Gastroesophageal sphincter (tissue), 4 donors: Measurements from ENCODE around the gene ZNF236. TPM values are rescaled to one million over a fixed set of nuclear protein-coding genes. Genes with fewer than 3 reads are reported as not detected.

Experiments
- ATAC-seq: fragments of 150-250 bp; one replicate; pipeline ENCODE4 v1.9.1; 2016; ENCODE audit warnings: mild to moderate bottlenecking, moderate library complexity
- H3K27ac ChIP-seq, 4 donors: fragments of 200-600 bp; sonication (generic) in 3 of 4; 1 replicate in 3 of 4; 2 replicates in 1 of 4; pipeline ENCODE4 v1.5.1; 2016 to 2019
- H3K27me3 ChIP-seq: fragments of 200-600 bp; sonication (generic); one replicate; pipeline ENCODE4 v1.5.1; 2019
- H3K36me3 ChIP-seq, 2 donors: fragments of 200-600 bp; sonication (generic); one replicate each; pipeline ENCODE4 v1.5.1; 2019; ENCODE audit warnings: control low read depth in 1 of 2
- H3K4me1 ChIP-seq, 3 donors: fragments of 200-600 bp; sonication (generic); 1 replicate in 2 of 3; 2 replicates in 1 of 3; pipeline ENCODE4 v1.5.1; 2016 to 2019; ENCODE audit warnings: control low read depth in 2 of 3
- H3K4me3 ChIP-seq, 2 donors: fragments of 200-600 bp; sonication (generic); one replicate each; pipeline ENCODE4 v1.5.1; 2019; ENCODE audit warnings: mild to moderate bottlenecking in 1 of 2, moderate library complexity in 1 of 2
- H3K9me3 ChIP-seq, 3 donors: fragments of 200-600 bp; sonication (generic); one replicate each; pipeline ENCODE4 v1.5.1; 2017 to 2019; ENCODE audit warnings: control low read depth in 2 of 3
- CTCF ChIP-seq, 4 experiments: fragments of 200-600 bp in 2 of 4; fragments of 450-650 bp in 2 of 4; sonication (generic) in 1 of 4; IDR thresholded peaks; one replicate each; pipeline ENCODE4 v1.5.1; 2017 to 2019; ENCODE audit warnings: antibody characterized with exemption in 4 of 4, mild to moderate bottlenecking in 2 of 4, moderate library complexity in 2 of 4
- EP300 ChIP-seq: sonication (generic); formaldehyde crosslinking; IDR thresholded peaks from one replicate; pipeline ENCODE4 v1.6.1; 2017; ENCODE audit warnings: antibody characterized with exemption, mild to moderate bottlenecking
- POLR2A ChIP-seq, 2 donors: fragments of 450-650 bp; IDR thresholded peaks; one replicate each; pipeline ENCODE4 v1.6.1; 2017; ENCODE audit warnings: antibody characterized with exemption in 2 of 2, mild to moderate bottlenecking in 2 of 2, moderate library complexity in 1 of 2
- POLR2AphosphoS5 ChIP-seq: sonication (generic); formaldehyde crosslinking; IDR thresholded peaks from one replicate; pipeline ENCODE4 v1.6.1; 2017; ENCODE audit warnings: antibody characterized with exemption
- WGBS, 2 donors: methylation state at CpG; one replicate each; pipeline ENCODE4 v1.1.5; 2018; ENCODE audit warnings: low coverage in 1 of 2; 5-methylcytosine and 5-hydroxymethylcytosine counted together
- total RNA-seq, 4 donors: library from RNA; depleted of rRNA; stranded (reverse); fragments of >200 nt; gene quantifications; one replicate each; pipeline ENCODE4 v1.1.0, GENCODE V29; 2016

Gene ZNF236
- total RNA-seq, 4 donors from 2014 or later, result 8.5 to 26.8 (median 16.8) TPM

- ATAC-seq, result no peak
- WGBS, 2 donors, result 90% methylated on average over 2 of the region's 2 CpGs; no CpG with 5 or more reads in 1 of the 2 donors
- H3K9me3 ChIP-seq, result no peaks in the 10 kb centered on the region
- no peak overlapping the region for H3K27ac ChIP-seq
- H3K4me3 ChIP-seq, result no peak overlapping the region
- no peaks in the 10 kb centered on the region for H3K27me3 ChIP-seq
- H3K4me1 ChIP-seq, result no peaks in the 10 kb centered on the region
- TF ChIP-seq CTCF (IDR thresholded peaks at IDR 0.05) (no peak), POLR2AphosphoS5 (no peak), EP300 (no peak), POLR2A (IDR thresholded peaks at IDR 0.05) (no peak)
- peaks cover 5 to 80% of the 10 kb centered on the region in 2 donors for H3K36me3 ChIP-seq
Measured at GRCh38 chr18:76897257-76897656, 74.9 kb downstream of the ZNF236 start.

- no peaks in the 10 kb centered on the region for H3K9me3 ChIP-seq
- H3K27ac ChIP-seq, result no peak overlapping the region
- H3K36me3 ChIP-seq, result peaks cover 0 to 83% of the 10 kb centered on the region in 2 donors
- ATAC-seq, result no peak
- no peak for TF ChIP-seq POLR2A (IDR thresholded peaks at IDR 0.05)
- TF ChIP-seq POLR2AphosphoS5, result no peak
- TF ChIP-seq EP300, result no peak
- no peak for TF ChIP-seq CTCF (IDR thresholded peaks at IDR 0.05)
- H3K4me3 ChIP-seq, result no peak overlapping the region
- 76 to 84% methylated on average over 4 to 6 of the region's 6 CpGs for WGBS, 2 donors
- H3K27me3 ChIP-seq, result no peaks in the 10 kb centered on the region
- H3K4me1 ChIP-seq, result no peaks in the 10 kb centered on the region
Measured at GRCh38 chr18:76903386-76903785, 81.0 kb downstream of the ZNF236 start.

DNA sequence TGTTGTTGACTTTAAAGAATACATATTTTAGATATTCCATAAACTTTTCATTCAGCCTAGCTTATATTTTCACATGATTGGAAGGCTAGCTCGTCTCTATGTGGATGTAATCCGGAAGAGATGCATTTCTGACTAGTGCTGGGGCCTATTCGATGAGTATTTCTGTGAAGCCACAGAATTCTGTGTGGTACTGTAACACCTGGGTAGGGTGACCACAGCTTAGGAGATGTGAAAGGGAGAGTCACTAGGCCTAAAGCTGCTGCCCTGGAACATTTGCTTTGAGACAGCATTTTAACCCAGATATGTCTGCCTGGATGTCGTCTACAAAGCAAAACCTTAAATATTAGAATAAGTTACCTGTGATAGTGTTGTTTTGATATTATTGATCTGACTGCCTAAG is 83.5 kb downstream of the ZNF236 start:
- H3K27me3 ChIP-seq, result no peaks in the 10 kb centered on the region
- peaks cover 0 to 85% of the 10 kb centered on the region in 2 donors for H3K36me3 ChIP-seq
- WGBS, 2 donors, result 81 to 92% methylated on average over 4 of the region's 4 CpGs
- no peaks in the 10 kb centered on the region for H3K4me1 ChIP-seq
- no peak for ATAC-seq
- H3K4me3 ChIP-seq, result no peak overlapping the region
- no peaks in the 10 kb centered on the region for H3K9me3 ChIP-seq
- no peak overlapping the region for H3K27ac ChIP-seq
- TF ChIP-seq POLR2AphosphoS5 (no peak), CTCF (IDR thresholded peaks at IDR 0.05) (no peak), EP300 (no peak), POLR2A (IDR thresholded peaks at IDR 0.05) (no peak)

DNA sequence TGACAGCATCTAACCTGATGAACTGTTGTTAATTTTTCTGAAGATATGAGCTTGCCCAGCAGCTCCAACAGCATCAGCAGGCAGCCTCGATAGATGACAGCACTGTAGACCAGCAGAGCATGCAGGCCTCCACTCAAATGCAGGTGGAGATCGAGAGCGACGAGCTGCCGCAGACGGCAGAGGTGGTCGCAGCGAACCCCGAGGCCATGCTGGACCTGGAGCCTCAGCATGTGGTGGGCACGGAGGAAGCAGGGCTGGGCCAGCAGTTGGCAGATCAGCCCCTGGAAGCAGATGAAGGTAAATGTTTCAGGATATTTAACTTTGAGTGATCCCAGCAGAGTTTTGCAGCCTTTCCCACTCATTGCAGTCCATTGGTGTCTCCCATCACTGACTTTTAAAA is 85.9 kb downstream of the ZNF236 start:
- Histone ChIP-seq H3K9me3 (no peaks in the 10 kb centered on the region), H3K4me1 (no peaks in the 10 kb centered on the region), H3K4me3 (no peak overlapping the region), H3K36me3 (peaks cover 0 to 89% of the 10 kb centered on the region in 2 donors), H3K27ac (no peak overlapping the region), H3K27me3 (no peaks in the 10 kb centered on the region)
- ATAC-seq, result no peak
- no peak for TF ChIP-seq CTCF (IDR thresholded peaks at IDR 0.05)
- no peak for TF ChIP-seq POLR2AphosphoS5
- no peak for TF ChIP-seq EP300
- TF ChIP-seq POLR2A (IDR thresholded peaks at IDR 0.05), result no peak
- 88% methylated on average over 9 of the region's 10 CpGs; no CpG with 5 or more reads in 1 of the 2 donors for WGBS, 2 donors

DNA sequence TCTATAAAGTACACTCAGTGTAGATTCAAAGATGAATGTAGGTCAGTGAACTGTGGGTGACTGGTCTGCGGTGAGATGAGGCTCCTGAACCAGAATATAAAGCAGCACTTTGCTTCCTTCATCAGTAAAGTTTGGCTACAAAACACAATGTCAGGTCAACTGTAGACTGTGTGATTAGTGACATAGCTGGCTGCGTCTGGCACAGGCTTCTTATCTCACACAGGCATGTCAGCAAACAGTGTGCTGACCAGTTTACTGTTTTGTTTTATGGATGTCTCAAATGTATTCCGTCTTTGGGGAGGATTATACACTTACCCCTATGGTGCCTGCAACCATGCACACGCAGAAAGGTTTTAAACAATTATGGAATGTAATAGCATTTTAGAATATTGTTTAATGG is 87.1 kb downstream of the ZNF236 start:
- peaks cover 0 to 100% of the 10 kb centered on the region in 2 donors for H3K36me3 ChIP-seq
- TF ChIP-seq POLR2AphosphoS5, result no peak
- TF ChIP-seq EP300, result no peak
- TF ChIP-seq CTCF (IDR thresholded peaks at IDR 0.05), result no peak
- no peak for TF ChIP-seq POLR2A (IDR thresholded peaks at IDR 0.05)
- ATAC-seq, result no peak
- H3K9me3 ChIP-seq, result no peaks in the 10 kb centered on the region
- H3K4me1 ChIP-seq, result no peaks in the 10 kb centered on the region
- H3K4me3 ChIP-seq, result no peak overlapping the region
- 78 to 86% methylated on average over 4 of the region's 4 CpGs for WGBS, 2 donors
- no peak overlapping the region for H3K27ac ChIP-seq
- no peaks in the 10 kb centered on the region for H3K27me3 ChIP-seq
